Measurements from ENCODE around the gene ZNF521. TPM values are rescaled to one million over a fixed set of nuclear protein-coding genes. Genes with fewer than 3 reads are reported as not detected.

Gene ZNF521
- total RNA-seq, 6 donors from 2014 or later = 4.7 to 37.7 (median 13.8) TPM

DNA sequence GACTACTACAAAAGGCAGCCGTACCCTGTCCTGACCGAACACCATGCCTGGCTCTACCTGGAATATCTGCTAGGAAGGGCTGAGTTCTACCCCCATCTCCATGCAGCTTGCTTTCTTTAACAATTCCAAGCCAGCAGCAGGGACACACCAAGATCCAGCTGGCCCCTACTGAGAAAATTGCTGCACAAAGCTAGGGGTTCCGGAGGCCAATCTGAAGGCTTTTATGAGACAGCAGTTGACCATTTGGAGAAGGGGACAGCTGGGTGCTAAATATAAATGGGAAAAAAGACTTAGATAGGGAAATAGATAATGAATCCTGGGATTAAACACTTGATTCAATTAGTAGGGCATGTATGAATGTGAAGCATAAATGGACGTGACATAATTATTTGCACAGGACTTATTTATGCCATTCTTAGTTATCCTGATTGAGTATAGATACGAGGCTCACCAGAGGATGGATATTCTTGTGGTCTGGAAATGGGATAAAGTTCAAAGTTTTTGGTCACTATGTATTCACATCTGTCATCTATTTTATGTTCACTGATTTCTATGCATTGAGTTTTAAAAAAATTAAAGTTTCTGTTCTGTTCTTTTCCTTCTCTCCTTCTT lies 204.0 kb downstream of the ZNF521 start:
- no peak overlapping the region for H3K27ac ChIP-seq
- TF ChIP-seq POLR2AphosphoS5 (IDR thresholded peaks at IDR 0.05) (no peak), POLR2A (IDR thresholded peaks at IDR 0.05) (no peak), EP300 (IDR thresholded peaks at IDR 0.05) (no peak)
- TF ChIP-seq, protein P1, sequence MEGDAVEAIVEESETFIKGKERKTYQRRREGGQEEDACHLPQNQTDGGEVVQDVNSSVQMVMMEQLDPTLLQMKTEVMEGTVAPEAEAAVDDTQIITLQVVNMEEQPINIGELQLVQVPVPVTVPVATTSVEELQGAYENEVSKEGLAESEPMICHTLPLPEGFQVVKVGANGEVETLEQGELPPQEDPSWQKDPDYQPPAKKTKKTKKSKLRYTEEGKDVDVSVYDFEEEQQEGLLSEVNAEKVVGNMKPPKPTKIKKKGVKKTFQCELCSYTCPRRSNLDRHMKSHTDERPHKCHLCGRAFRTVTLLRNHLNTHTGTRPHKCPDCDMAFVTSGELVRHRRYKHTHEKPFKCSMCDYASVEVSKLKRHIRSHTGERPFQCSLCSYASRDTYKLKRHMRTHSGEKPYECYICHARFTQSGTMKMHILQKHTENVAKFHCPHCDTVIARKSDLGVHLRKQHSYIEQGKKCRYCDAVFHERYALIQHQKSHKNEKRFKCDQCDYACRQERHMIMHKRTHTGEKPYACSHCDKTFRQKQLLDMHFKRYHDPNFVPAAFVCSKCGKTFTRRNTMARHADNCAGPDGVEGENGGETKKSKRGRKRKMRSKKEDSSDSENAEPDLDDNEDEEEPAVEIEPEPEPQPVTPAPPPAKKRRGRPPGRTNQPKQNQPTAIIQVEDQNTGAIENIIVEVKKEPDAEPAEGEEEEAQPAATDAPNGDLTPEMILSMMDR (IDR thresholded peaks at IDR 0.05) = no peak
- WGBS, 2 donors = 92 to 94% methylated on average over 5 of the region's 5 CpGs

DNA sequence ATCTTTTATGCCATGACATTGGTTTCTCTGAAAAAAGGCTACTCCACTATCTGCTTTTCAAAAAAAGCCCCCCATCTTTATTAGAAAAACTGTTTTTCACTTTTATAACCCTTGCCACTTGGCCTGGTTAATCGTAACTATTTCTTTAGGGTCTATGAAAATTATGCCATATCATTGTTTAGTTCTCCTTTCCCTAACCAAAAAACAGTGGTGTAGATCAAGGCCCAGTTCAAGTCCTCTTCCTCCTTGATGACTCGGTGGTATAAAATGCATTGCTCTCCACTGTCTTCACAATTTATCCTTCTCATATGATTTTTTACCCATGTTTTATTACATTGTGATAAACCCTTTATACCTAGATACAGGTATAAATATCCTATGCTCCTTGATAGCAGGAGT lies 205.5 kb downstream of the ZNF521 start:
- Histone ChIP-seq H3K27ac (no peak overlapping the region), H3K36me3 (no peaks in the 10 kb centered on the region), H3K4me3 (no peak overlapping the region), H3K9me3 (no peaks in the 10 kb centered on the region), H3K4me1 (no peaks in the 10 kb centered on the region), H3K27me3 (no peaks in the 10 kb centered on the region)
- TF ChIP-seq EP300 (IDR thresholded peaks at IDR 0.05) (no peak), POLR2A (IDR thresholded peaks at IDR 0.05) (no peak), POLR2AphosphoS5 (IDR thresholded peaks at IDR 0.05) (no peak)
- TF ChIP-seq, protein P1 (IDR thresholded peaks at IDR 0.05) = no peak
- ATAC-seq (ENCODE audit: low FRiP score in 2 of 2) = no peak
- 74 to 75% methylated on average over 2 of the region's 2 CpGs for WGBS, 2 donors
- no peak for DNase-seq

More for the DNA sequence above, 204.0 kb downstream of the ZNF521 start:
- Histone ChIP-seq H3K4me1 (no peaks in the 10 kb centered on the region), H3K4me3 (no peak overlapping the region), H3K27me3 (no peaks in the 10 kb centered on the region), H3K36me3 (no peaks in the 10 kb centered on the region), H3K9me3 (no peaks in the 10 kb centered on the region)
- ATAC-seq (ENCODE audit: low FRiP score in 2 of 2) (no peak), DNase-seq (no peak)

DNA sequence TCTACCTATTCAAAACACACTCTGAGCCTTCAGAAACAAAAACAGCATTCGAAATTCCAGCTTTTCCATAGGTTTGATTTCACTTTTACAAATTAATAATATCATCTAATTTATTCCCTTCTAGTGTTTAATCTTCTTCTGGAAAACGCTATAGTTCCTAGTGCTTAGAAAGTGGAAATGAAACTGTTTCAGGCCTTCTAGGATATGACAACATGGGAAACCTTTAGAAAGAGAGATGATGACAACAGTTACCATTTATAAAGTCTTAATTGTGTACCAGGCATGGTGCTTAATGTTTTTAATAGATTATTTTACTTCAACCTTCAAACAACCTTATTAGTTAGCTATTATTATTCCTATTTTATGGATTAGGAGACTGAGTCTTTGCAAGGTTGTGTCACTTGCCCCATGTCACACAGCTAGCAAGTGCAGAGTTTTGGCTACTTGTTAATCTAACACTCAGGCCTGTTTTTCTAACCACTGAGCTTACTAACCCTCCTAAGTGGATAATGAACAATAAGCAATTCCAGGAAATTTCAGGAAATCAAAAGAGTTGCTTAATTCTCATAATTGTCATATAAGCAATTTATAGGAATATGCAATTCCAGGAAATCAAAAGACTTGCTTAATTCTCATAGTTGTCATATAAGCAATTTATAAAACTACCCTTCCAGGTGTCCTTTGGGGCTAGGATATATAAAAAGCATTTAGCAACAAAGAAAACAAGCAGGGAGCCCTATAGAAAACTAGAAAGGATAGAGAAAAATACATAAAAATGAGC lies 206.0 kb downstream of the ZNF521 start:
- WGBS, 2 donors = 73 to 82% methylated on average over 2 of the region's 2 CpGs
- Histone ChIP-seq H3K9me3 (no peaks in the 10 kb centered on the region), H3K4me1 (no peaks in the 10 kb centered on the region), H3K36me3 (no peaks in the 10 kb centered on the region), H3K27me3 (no peaks in the 10 kb centered on the region), H3K4me3 (no peak overlapping the region), H3K27ac (no peak overlapping the region)
- DNase-seq (no peak), ATAC-seq (ENCODE audit: low FRiP score in 2 of 2) (no peak)
- TF ChIP-seq, protein P1 (IDR thresholded peaks at IDR 0.05) = no peak
- TF ChIP-seq POLR2A (IDR thresholded peaks at IDR 0.05) = no peak
- no peak for TF ChIP-seq EP300 (IDR thresholded peaks at IDR 0.05)
- no peak for TF ChIP-seq POLR2AphosphoS5 (IDR thresholded peaks at IDR 0.05)

DNA sequence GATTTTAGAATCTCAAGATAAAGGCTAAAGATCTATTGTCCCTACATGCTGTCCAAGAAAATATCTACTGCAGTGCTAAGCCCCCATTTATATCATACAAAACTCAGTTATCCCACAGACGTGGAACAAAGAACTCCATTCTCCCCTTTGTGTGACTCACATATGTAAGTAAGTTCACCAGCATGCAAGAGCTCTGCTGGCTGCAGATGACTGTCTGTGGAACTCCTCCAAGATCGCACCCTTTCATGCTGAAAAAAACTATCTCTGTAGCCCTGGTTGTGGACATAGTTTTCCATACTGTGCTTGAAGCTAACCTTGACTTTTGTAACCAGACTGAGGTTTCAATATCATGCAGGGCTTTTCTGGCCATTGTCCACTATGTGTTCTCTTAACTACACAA lies 207.1 kb downstream of the ZNF521 start:
- Histone ChIP-seq H3K4me3 (no peak overlapping the region), H3K36me3 (no peaks in the 10 kb centered on the region), H3K4me1 (no peaks in the 10 kb centered on the region), H3K27ac (no peak overlapping the region), H3K9me3 (no peaks in the 10 kb centered on the region), H3K27me3 (no peaks in the 10 kb centered on the region)
- ATAC-seq (ENCODE audit: low FRiP score in 2 of 2) = peak in 1 of 2 donors; percentile 71
- DNase-seq = no peak
- TF ChIP-seq, protein P1 (IDR thresholded peaks at IDR 0.05) = no peak
- TF ChIP-seq EP300 (IDR thresholded peaks at IDR 0.05) (no peak), POLR2AphosphoS5 (IDR thresholded peaks at IDR 0.05) (no peak), POLR2A (IDR thresholded peaks at IDR 0.05) (no peak)
- WGBS, 2 donors = 71 to 96% methylated on average over 2 of the region's 2 CpGs

Measured in upper lobe of left lung (tissue), 6 donors.